NT2/D1 (cell line): Measurements from ENCODE around the gene SLC41A1.
"Not testable (repeated sequence)": the region's sequence is repeated elsewhere in the genome, so short reads cannot be mapped to it uniquely, and the experiment has no call there.

Experiments used
- DNase-seq: peaks from one replicate; pipeline ENCODE4 v3.0.0-alpha.2; 2011; ENCODE audit warnings: low read depth, low spot score
- H3K27me3 ChIP-seq: 2 replicates; pipeline ENCODE4 v1.6.0; 2011; ENCODE audit warnings: mild to moderate bottlenecking; ENCODE audit not compliant: insufficient read length, insufficient read depth
- H3K36me3 ChIP-seq: 2 replicates; pipeline ENCODE4 v1.6.1; 2011; ENCODE audit warnings: mild to moderate bottlenecking, low read length, mixed read lengths; ENCODE audit not compliant: insufficient read depth, insufficient read length
- H3K4me1 ChIP-seq: 2 replicates; pipeline ENCODE4 v1.5.1; 2011; ENCODE audit not compliant: insufficient read depth, insufficient read length
- H3K4me3 ChIP-seq: 2 replicates; pipeline ENCODE4 v1.5.1; 2011; ENCODE audit warnings: low read depth; ENCODE audit not compliant: insufficient read length
- H3K9ac ChIP-seq: 2 replicates; pipeline ENCODE4 v1.6.0; 2011; ENCODE audit warnings: low read depth; ENCODE audit not compliant: insufficient read length
- H3K9me3 ChIP-seq: 2 replicates; pipeline ENCODE4 v1.5.1; 2011; ENCODE audit warnings: mild to moderate bottlenecking, low read length; ENCODE audit not compliant: insufficient read depth
- SUZ12 ChIP-seq: IDR thresholded peaks from 2 replicates; pipeline ENCODE4 v1.6.1; 2011; ENCODE audit not compliant: insufficient read length, insufficient read depth; ENCODE audit errors: extremely low read depth
- YY1 ChIP-seq: IDR thresholded peaks from 2 replicates; pipeline ENCODE4 v1.6.1; 2011; ENCODE audit not compliant: insufficient read length, insufficient read depth
- ZNF274 ChIP-seq: IDR thresholded peaks from 2 replicates; pipeline ENCODE4 v1.6.1; 2011; ENCODE audit warnings: mild to moderate bottlenecking, low read depth, low read length

Gene SLC41A1

GRCh38 chr1:205812878-205813754 lies at the start of gene SLC41A1:
TSS of gene SLC41A1 (minus strand) at chr1:205813198. CDS start at chr1:205810441, 2,757 bp downstream.
- no peak for TF ChIP-seq SUZ12
- TF ChIP-seq YY1: no peak
- TF ChIP-seq ZNF274: no peak
- Histone ChIP-seq H3K4me3 (peak within 1 kb of the TSS; percentile 78), H3K4me1 (peaks cover 24% of the 10 kb centered on the region), H3K27me3 (peaks cover 8% of the 10 kb centered on the region), H3K9me3 (no peaks in the 10 kb centered on the region), H3K36me3 (peaks cover 27% of the 10 kb centered on the region), H3K9ac (peak within 1 kb of the TSS; percentile 86)
- DNase-seq: peak; percentile 89

DNA sequence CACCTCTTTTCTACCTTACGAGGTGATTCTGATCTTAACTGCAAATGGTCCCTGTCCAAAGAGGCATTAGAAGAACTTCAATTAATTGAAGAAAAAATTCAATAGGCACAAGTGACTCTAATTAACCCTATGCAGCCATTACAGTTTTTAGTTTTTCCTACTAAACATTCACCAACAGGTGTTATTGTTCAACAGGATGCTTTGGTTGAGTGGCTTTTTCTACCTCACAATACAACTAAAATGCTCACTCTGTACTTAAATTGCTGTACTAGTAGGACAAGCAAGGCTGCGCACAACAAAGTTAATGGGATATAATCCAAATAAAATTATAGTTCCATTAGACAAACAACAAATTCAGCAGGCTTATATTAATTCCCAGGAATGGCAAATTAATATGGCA lies 48.5 kb upstream of the SLC41A1 start:
- no peaks in the 10 kb centered on the region for H3K27me3 ChIP-seq
- H3K4me3 ChIP-seq: no peak overlapping the region
- no peak overlapping the region for H3K9ac ChIP-seq
- H3K9me3 ChIP-seq: 0 out of 2 replicates have a peak, but pooled peaks cover 2% of the 10 kb centered on the region
- TF ChIP-seq ZNF274 (no peak), YY1 (no peak)
- no peaks in the 10 kb centered on the region for H3K36me3 ChIP-seq
- no peak for DNase-seq
- no peaks in the 10 kb centered on the region for H3K4me1 ChIP-seq

DNA sequence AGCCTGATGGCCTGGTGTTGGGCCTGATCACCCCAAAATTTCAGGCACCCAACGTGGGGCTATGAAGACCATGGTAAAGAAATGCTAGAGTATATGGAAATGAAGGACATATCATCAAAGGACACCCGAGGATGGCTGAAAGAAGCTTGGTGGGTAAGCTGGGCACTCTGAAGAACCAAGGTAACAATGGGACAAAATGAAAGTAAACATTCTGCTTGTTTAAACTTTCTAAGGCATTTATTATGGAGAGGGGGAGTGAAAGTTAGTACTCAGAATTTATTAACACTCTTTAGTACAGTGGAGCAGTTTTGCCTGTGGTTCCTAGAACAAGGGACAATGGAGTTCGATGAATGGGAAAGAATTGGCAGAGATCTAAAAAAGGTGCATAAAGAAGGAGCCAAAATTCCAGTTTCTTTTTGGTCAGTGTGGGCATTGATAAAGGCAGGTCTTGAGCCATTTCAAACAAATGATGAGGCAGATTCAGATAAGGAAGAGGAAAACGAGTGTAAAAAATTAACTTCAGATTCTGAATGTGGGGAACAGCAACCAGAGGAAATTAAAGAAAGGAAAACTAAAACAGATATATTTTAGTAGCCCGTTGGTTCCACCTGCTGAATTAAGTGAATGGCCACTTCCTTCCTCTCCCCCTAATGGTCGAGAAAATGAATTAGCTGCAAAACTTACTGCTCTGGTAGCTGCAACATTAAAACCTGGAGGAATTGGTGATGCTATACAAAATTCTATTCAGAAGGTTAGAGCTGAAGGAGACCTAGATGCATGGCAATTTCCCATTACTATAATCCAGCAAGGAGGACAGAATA lies 45.4 kb upstream of the SLC41A1 start:
- H3K4me3 ChIP-seq: no peak overlapping the region
- TF ChIP-seq SUZ12 (no peak), YY1 (no peak), ZNF274 (no peak)
- H3K36me3 ChIP-seq: no peaks in the 10 kb centered on the region
- no peak for DNase-seq
- 0 out of 2 replicates have a peak, but pooled peaks cover 4% of the 10 kb centered on the region for H3K9me3 ChIP-seq
- H3K4me1 ChIP-seq: no peaks in the 10 kb centered on the region
- no peaks in the 10 kb centered on the region for H3K27me3 ChIP-seq
- no peak overlapping the region for H3K9ac ChIP-seq

GRCh38 chr1:205857501-205857900 lies 44.5 kb upstream of the SLC41A1 start:
- H3K36me3 ChIP-seq, H3K9ac ChIP-seq, DNase-seq, H3K27me3 ChIP-seq, H3K4me3 ChIP-seq, H3K4me1 ChIP-seq, H3K9me3 ChIP-seq: not testable (repeated sequence)

DNA sequence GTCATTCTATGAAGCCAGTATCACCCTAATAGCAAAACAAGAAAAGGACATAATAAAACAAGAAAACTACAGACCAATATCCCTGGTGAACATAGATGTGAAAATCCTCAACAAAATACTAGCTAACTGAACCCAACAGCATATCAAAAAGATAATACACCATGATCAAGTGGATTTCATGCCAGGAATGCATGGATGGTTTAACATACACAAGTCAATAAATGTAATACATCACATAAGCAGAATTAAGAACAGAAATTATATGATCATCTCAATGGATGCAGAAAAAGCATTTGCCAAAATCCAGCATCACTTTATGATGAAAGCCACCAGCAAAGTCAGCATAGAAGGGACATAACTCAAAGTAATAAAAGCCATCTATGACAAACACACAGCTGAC lies 43.4 kb upstream of the SLC41A1 start:
- no peak for DNase-seq
- H3K4me1 ChIP-seq: no peaks in the 10 kb centered on the region
- no peaks in the 10 kb centered on the region for H3K27me3 ChIP-seq
- no peaks in the 10 kb centered on the region for H3K36me3 ChIP-seq
- no peak for TF ChIP-seq YY1
- TF ChIP-seq SUZ12: no peak
- no peak for TF ChIP-seq ZNF274
- peaks cover 18% of the 10 kb centered on the region for H3K9me3 ChIP-seq
- H3K9ac ChIP-seq: no peak overlapping the region
- no peak overlapping the region for H3K4me3 ChIP-seq

DNA sequence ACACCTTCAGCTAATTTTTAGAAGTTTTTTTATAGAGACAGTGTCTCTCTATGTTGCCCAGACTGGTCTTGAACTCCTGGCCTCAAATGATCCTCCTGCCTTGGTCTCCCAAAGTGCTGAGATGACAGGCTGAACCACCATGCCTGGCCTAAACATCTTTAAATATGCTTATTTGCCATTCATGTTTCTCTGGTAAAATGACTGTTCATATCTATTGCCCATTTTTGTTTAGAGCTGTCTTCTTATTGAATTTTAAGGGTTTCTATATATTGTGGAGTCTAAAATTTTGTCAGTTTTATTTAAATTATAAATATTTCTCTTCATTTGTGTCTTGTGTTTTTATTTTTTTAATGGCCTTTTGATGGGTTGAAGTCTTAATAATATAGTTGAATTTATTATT lies 40.0 kb upstream of the SLC41A1 start:
- H3K4me3 ChIP-seq: no peak overlapping the region
- no peak for DNase-seq
- H3K9ac ChIP-seq: no peak overlapping the region
- peaks cover 18% of the 10 kb centered on the region for H3K9me3 ChIP-seq
- no peaks in the 10 kb centered on the region for H3K4me1 ChIP-seq
- no peaks in the 10 kb centered on the region for H3K27me3 ChIP-seq
- no peak for TF ChIP-seq SUZ12
- no peak for TF ChIP-seq ZNF274
- H3K36me3 ChIP-seq: no peaks in the 10 kb centered on the region

GRCh38 chr1:205851993-205852392 lies 39.0 kb upstream of the SLC41A1 start:
- Histone ChIP-seq H3K27me3 (no peaks in the 10 kb centered on the region), H3K9me3 (peaks cover 18% of the 10 kb centered on the region), H3K4me1 (no peaks in the 10 kb centered on the region), H3K36me3 (no peaks in the 10 kb centered on the region), H3K9ac (no peak overlapping the region), H3K4me3 (no peak overlapping the region)
- DNase-seq: no peak
- no peak for TF ChIP-seq YY1
- TF ChIP-seq ZNF274: no peak
- no peak for TF ChIP-seq SUZ12
